Neural progenitor cell (in vitro differentiated cells): ENCODE data around the gene MIF.

Experiments used
- CTCF ChIP-seq: fragments of 200-600 bp; sonication (generic); IDR thresholded peaks from 2 replicates; pipeline ENCODE4 v1.5.1; 2017; ENCODE audit warnings: antibody characterized with exemption, mild to moderate bottlenecking
- EZH2 ChIP-seq: fragments of 200-600 bp; sonication (generic); IDR thresholded peaks from 2 replicates; pipeline ENCODE4 v1.6.1; 2017; ENCODE audit warnings: antibody characterized with exemption, mild to moderate bottlenecking, moderate library complexity
- EZH2phosphoT487 ChIP-seq: fragments of 200-600 bp; sonication (generic); IDR thresholded peaks from 2 replicates; pipeline ENCODE4 v1.6.1; 2017; ENCODE audit warnings: antibody characterized with exemption

- TF ChIP-seq CTCF (no peak), EZH2 (no peak), EZH2phosphoT487 (no peak)
Measured at GRCh38 chr22:23892706-23893105, 1.5 kb upstream of the MIF start.
